Stimulated activated CD8-positive, alpha-beta memory T cell treated with anti-CD3 and anti-CD28 coated beads, Interleukin-15, amount 100 ng/mL, for 24 hours (primary cell): Measurements from ENCODE around the gene YBX1.
"Not testable (repeated sequence)": the region's sequence is repeated elsewhere in the genome, so short reads cannot be mapped to it uniquely, and the experiment has no call there.

Source experiments
- DNase-seq: peaks from one replicate; pipeline ENCODE4 v3.0.0-alpha.2; 2020; ENCODE audit warnings: low read depth

The YBX1 gene

GRCh38 chr1:42681741-42682483 is at the start of gene YBX1:
TSS of gene YBX1 (plus strand) at chr1:42682418. CDS start at chr1:42682566, 148 bp downstream.
- DNase-seq, result peak; percentile 75

GRCh38 chr1:42639116-42639515 is 43.1 kb upstream of the YBX1 start:
- DNase-seq, result no peak

DNA sequence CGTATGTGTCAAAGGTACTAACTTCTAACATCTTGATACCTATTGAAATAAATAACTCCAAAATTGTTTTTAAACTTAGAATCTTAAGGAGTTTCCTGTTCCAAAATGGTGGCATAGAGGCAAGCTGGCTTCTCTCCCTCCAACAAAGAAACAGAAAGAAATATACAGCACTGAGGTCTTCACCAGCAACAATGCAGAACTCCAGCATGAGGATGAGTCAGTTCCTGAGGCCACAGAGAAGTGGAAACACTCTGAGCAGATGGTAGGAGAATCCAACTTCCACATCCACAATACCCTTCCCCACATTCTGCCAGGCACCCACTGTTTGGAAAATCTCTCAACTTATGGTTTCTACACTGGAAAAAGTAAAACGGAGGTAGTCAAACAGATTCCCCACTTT is 36.2 kb upstream of the YBX1 start:
- DNase-seq, result no peak

DNA sequence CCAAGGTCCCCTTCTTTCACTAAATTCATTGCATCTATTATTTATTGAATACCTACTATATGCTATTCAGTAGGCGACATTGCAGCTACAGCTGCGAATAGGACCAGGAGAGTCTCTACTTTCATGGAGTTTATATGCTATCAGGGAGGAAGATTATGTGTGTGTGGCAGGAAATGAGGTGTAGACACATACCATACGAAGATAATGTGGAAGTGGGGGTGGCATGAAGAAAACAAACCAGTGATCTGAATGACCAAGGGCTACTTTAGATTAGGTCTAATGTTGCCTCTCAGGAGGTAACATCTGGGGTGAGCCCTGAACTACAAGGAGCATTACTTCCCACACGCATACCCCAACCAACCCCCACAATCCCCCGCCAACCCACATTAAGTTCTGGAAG is 25.0 kb upstream of the YBX1 start:
- DNase-seq, result no peak

- peak; percentile 82 for DNase-seq
These were observed 24.0 kb upstream of the YBX1 start, which contains the start of gene PPIH for GRCh38 chr1:42657981-42658876. TSS of gene PPIH (plus strand) at chr1:42658423. CDS start at chr1:42658447, 24 bp downstream.

- no peak for DNase-seq
These were observed 23.3 kb upstream of the YBX1 start for GRCh38 chr1:42658877-42659337.

DNA sequence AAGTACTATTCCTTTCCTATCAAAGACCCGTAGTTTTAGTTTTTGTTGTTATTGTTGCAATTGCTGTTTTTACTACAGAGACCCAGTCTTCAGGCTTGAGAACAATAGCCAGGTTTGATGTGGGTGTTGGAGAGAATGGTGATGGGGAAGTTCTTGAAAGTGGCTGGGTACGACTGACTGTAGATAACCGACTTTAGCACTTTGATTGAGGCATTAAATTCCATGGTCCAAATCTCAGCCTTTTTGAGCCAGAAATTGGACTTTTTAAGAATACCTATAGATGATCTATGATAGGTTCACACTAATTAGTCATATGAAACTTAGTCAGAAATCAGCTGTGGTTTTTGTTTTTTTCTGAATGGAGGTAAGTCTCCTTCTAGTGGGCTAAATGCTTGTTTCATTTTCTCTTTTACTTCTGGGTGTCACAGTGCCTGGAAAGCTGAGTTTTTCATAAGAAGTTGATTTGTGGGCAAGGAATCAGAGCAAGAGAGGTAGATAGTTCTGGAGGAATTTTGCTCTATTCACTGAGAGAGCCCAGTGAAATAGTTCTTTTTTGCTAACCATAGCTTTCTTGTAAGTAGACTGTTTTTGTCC is 21.2 kb upstream of the YBX1 start:
- no peak for DNase-seq

- DNase-seq, result no peak
These were observed 12.3 kb upstream of the YBX1 start for GRCh38 chr1:42669936-42670335.

DNA sequence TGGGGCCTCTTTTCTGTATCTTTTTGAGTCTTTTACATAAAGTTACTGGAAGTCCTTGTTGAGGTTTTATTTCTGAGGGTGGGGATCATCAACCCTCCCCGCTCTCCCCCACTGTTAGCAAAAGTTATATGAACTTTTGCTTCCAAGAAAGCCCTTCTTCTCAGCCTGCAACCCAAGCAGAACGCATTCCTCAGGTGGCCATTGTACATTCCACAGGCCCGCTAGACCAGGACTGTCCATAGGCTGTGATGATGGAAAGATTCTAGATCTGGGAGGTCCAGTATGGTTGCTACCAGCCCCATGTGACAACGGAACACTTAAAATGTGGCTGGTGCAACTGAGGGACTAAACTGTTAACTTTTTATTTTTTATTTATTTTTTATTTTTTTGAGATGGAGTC is 11.8 kb upstream of the YBX1 start:
- DNase-seq, result no peak

- DNase-seq, result no peak
These were observed 8.0 kb upstream of the YBX1 start for GRCh38 chr1:42674214-42674613.

DNA sequence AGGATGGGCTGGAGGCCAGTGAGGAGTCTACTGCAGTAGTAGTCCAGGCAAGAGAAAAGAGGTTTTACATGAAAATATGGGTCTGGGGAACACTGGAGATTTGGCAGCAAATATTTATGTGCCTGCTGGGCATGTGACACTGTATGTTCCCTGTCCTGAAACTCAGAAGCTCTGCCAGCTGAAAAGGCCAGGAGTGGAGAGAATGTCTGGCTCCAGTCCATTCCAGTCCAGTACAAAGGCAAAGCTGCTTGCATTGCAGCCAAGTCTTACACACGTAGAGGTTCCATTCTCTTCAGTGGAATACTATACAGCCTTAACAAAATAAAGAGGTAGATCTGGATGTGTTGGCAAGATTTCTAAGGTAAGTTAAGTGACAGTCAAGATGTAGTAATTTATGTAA is 7.5 kb upstream of the YBX1 start:
- no peak for DNase-seq

GRCh38 chr1:42675467-42675866 is 6.8 kb upstream of the YBX1 start:
- DNase-seq, result no peak

GRCh38 chr1:42676534-42677087 is 5.6 kb upstream of the YBX1 start:
- DNase-seq, result no peak

DNA sequence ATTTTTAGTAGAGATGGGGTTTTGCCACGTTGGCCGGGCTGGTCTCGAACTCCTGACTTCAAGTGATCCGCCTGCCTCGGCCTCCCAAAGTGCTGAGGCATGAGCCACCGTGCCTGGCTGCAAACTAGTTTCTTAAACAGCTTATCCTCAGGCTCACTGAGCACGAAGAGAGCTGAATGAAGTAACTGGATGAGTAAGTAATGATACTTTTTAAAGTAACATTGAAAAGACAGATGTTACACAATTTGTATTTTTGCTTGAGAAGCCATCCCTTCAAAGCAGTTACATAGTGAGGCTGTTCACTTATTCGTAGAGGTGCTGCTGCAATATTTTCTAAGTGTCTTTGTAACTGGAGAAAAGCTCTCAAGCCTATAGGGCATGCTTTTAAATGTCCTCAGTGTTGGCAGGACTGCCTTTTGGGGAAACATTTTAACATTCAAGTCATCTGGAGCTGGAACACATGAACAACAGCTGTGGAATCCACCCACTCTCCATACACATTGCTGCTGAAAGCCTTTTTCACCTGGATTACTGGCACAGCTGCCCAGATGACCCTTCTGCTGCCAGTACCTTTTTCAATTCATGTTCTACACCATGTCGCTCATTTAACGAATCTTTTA is 2.7 kb upstream of the YBX1 start:
- no peak for DNase-seq

- no peak for DNase-seq
These were observed 2.2 kb upstream of the YBX1 start for GRCh38 chr1:42680055-42680454.

- DNase-seq, result no peak
These were observed 1.1 kb upstream of the YBX1 start for GRCh38 chr1:42680921-42681683.

DNA sequence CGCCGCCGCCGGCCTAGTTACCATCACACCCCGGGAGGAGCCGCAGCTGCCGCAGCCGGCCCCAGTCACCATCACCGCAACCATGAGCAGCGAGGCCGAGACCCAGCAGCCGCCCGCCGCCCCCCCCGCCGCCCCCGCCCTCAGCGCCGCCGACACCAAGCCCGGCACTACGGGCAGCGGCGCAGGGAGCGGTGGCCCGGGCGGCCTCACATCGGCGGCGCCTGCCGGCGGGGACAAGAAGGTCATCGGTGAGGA is 193 bp downstream of the YBX1 start:
- not testable (repeated sequence) for DNase-seq

DNA sequence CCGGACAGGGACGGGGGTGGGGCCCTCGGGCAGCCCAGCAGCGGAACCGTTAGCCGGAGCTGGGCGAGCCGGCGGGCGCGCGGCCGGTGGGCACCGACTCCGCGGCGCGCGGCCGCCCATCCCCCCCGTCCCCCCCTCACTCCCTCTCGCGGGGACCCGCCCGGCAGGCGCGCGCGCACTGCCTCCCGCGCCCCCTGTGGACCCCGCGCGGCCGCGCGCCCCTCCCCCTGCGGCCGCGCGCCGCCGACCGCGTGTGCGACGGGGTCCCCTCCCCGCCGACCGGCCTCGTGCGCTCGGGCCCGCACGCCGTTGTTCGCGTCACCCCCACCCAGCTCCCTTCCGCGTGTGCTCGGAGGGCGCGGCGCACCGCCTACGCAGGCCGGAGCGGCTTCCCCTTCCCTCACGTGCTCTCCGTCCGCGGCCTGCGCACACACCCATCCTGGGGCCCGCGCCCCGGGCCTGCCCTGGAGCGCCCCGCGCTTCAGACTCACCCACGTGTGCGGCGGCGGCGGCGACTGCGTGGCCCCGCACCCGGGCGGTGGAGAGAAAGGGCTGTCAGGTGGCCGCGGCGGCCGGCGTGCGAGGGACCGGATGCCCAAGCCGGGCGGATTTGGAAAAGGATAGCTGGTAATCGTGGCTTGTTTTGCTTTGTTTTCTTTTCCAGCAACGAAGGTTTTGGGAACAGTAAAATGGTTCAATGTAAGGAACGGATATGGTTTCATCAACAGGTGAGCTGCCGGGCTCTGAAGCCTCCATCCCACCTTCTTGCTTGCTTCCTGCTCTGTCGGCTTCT is 717 bp downstream of the YBX1 start:
- peak; percentile 47 for DNase-seq

GRCh38 chr1:42684139-42684538 is 1.9 kb downstream of the YBX1 start:
- no peak for DNase-seq

- DNase-seq, result no peak
These were observed 4.2 kb downstream of the YBX1 start for GRCh38 chr1:42686418-42686817.

DNA sequence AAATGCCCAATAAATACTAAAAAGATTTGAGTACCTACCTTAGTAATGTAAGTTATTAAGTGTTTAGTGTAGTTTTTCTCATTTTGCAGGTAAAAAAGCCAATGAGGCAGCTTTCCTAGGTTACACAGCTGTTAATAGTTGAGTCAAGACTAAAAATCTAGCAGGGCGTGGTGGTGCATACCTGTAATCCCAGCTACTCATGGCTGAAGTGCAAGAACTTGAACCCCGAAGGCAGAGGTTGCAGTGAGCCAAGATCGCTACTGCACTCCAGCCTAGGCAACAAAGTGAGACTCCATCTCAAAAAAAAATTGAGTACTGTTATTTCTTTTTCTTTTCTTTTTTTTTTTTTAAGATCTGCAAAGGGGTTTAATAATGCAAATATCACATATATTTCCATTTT is 7.7 kb downstream of the YBX1 start:
- no peak for DNase-seq
